ENCODE measurements around the gene PRR16.

Gene PRR16

DNA sequence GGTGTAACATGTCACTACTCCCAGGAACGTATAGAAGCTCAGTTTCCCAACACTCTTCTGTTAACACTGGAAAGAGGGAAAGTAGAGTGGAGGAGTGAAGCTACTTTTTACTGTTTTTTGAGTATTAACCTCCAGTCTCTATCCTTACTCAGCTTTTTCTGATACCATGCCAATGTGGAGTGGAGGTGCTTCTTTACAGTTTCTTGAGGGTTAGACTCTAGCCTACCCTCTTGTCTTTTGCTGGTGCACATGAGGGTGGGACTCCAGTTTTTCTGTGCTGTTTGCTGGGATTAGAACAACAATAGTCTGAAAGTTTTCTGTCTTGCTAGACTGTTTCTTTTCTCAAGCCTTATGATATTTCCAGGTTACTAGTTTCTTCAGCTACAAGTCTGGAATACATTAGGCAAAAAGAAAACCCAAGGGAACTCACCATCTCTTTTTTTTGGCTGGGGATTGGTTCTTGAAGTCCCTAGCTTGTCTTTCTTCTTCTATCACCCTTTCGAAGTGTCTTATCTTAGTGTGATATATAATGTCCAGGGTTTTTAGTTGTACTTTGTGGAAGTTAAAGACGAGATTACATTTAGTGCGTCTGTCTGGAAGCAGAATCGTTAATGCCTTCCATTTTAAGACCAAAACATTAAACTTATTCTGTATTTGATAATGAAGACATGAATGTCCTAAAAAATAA lies 35.9 kb downstream of the PRR16 start:
- H3K4me3 ChIP-seq (ENCODE audit: low read length, poor library complexity, severe bottlenecking), result no peak overlapping the region
- H3K9ac ChIP-seq (ENCODE audit: low read depth, low read length, poor library complexity, severe bottlenecking), result no peak overlapping the region
- TF ChIP-seq EZH2phosphoT487 (IDR thresholded peaks at IDR 0.05; ENCODE audit: borderline replicate concordance) (no peak), CTCF (conservative IDR thresholded peaks at IDR 0.05; ENCODE audit: low read length) (no peak)
- no peaks in the 10 kb centered on the region for H4K20me1 ChIP-seq (ENCODE audit: insufficient read depth, low read length, poor library complexity, severe bottlenecking)
- no peaks in the 10 kb centered on the region for H3K79me2 ChIP-seq (ENCODE audit: insufficient read depth, low read length)
- no peaks in the 10 kb centered on the region for H3F3A ChIP-seq (ENCODE audit: low read depth)
- no peak overlapping the region for H3K4me2 ChIP-seq (ENCODE audit: low read depth, low read length, poor library complexity, severe bottlenecking)
- H3K36me3 ChIP-seq (ENCODE audit: insufficient read depth, low read length), result no peaks in the 10 kb centered on the region
- no peaks in the 10 kb centered on the region for H3K9me2 ChIP-seq (replicated peaks; ENCODE audit: low read depth, low read length)
- H3K4me1 ChIP-seq (ENCODE audit: insufficient read depth, low read length, poor library complexity, severe bottlenecking), result no peaks in the 10 kb centered on the region
- no peak overlapping the region for H2AFZ ChIP-seq (ENCODE audit: low read length)
- no peaks in the 10 kb centered on the region for H3K9me3 ChIP-seq (ENCODE audit: insufficient read depth, low read depth, low read length)
- H3K27me3 ChIP-seq (ENCODE audit: insufficient read depth, low read length, poor library complexity, severe bottlenecking), result no peaks in the 10 kb centered on the region

- no peak overlapping the region for H3K4me3 ChIP-seq (ENCODE audit: low read length, poor library complexity, severe bottlenecking)
- TF ChIP-seq EZH2phosphoT487 (IDR thresholded peaks at IDR 0.05; ENCODE audit: borderline replicate concordance) (no peak), CTCF (conservative IDR thresholded peaks at IDR 0.05; ENCODE audit: low read length) (no peak)
- H3K4me1 ChIP-seq (ENCODE audit: insufficient read depth, low read length, poor library complexity, severe bottlenecking), result no peaks in the 10 kb centered on the region
- no peaks in the 10 kb centered on the region for H3K9me2 ChIP-seq (replicated peaks; ENCODE audit: low read depth, low read length)
- H3K9me3 ChIP-seq (ENCODE audit: insufficient read depth, low read depth, low read length), result no peaks in the 10 kb centered on the region
- H4K20me1 ChIP-seq (ENCODE audit: insufficient read depth, low read length, poor library complexity, severe bottlenecking), result no peaks in the 10 kb centered on the region
- no peaks in the 10 kb centered on the region for H3K27me3 ChIP-seq (ENCODE audit: insufficient read depth, low read length, poor library complexity, severe bottlenecking)
- no peak overlapping the region for H3K4me2 ChIP-seq (ENCODE audit: low read depth, low read length, poor library complexity, severe bottlenecking)
- H3K9ac ChIP-seq (ENCODE audit: low read depth, low read length, poor library complexity, severe bottlenecking), result no peak overlapping the region
- no peak overlapping the region for H2AFZ ChIP-seq (ENCODE audit: low read length)
- no peaks in the 10 kb centered on the region for H3F3A ChIP-seq (ENCODE audit: low read depth)
- H3K79me2 ChIP-seq (ENCODE audit: insufficient read depth, low read length), result no peaks in the 10 kb centered on the region
- no peaks in the 10 kb centered on the region for H3K36me3 ChIP-seq (ENCODE audit: insufficient read depth, low read length)
Measured at GRCh38 chr5:120502531-120502930, 38.4 kb downstream of the PRR16 start.

GRCh38 chr5:120503341-120503740 lies 39.2 kb downstream of the PRR16 start:
- no peak overlapping the region for H3K4me3 ChIP-seq (ENCODE audit: low read length, poor library complexity, severe bottlenecking)
- H3F3A ChIP-seq (ENCODE audit: low read depth), result no peaks in the 10 kb centered on the region
- no peaks in the 10 kb centered on the region for H3K79me2 ChIP-seq (ENCODE audit: insufficient read depth, low read length)
- no peaks in the 10 kb centered on the region for H3K36me3 ChIP-seq (ENCODE audit: insufficient read depth, low read length)
- no peak overlapping the region for H3K4me2 ChIP-seq (ENCODE audit: low read depth, low read length, poor library complexity, severe bottlenecking)
- H3K9me3 ChIP-seq (ENCODE audit: insufficient read depth, low read depth, low read length), result no peaks in the 10 kb centered on the region
- no peak overlapping the region for H2AFZ ChIP-seq (ENCODE audit: low read length)
- H3K9ac ChIP-seq (ENCODE audit: low read depth, low read length, poor library complexity, severe bottlenecking), result no peak overlapping the region
- H3K4me1 ChIP-seq (ENCODE audit: insufficient read depth, low read length, poor library complexity, severe bottlenecking), result no peaks in the 10 kb centered on the region
- H3K9me2 ChIP-seq (replicated peaks; ENCODE audit: low read depth, low read length), result no peaks in the 10 kb centered on the region
- H4K20me1 ChIP-seq (ENCODE audit: insufficient read depth, low read length, poor library complexity, severe bottlenecking), result no peaks in the 10 kb centered on the region
- TF ChIP-seq EZH2phosphoT487 (IDR thresholded peaks at IDR 0.05; ENCODE audit: borderline replicate concordance) (no peak), CTCF (conservative IDR thresholded peaks at IDR 0.05; ENCODE audit: low read length) (no peak)
- no peaks in the 10 kb centered on the region for H3K27me3 ChIP-seq (ENCODE audit: insufficient read depth, low read length, poor library complexity, severe bottlenecking)

Data from Loucy (cell line).